ENCODE data around the gene F2. TPM values are rescaled to one million over a fixed set of nuclear protein-coding genes. Genes with fewer than 3 reads are reported as not detected.

F2 gene
- total RNA-seq, 2 donors from 2014 or later: 0.89 to 1.5 TPM

GRCh38 chr11:46719543-46720218, 668 bp downstream of the F2 start:
- H3K27ac ChIP-seq (ENCODE audit: low read depth, low read length): no peak overlapping the region
- H3K9me3 ChIP-seq (ENCODE audit: control insufficient read depth, low read length): no peaks in the 10 kb centered on the region
- H3K4me3 Mint-ChIP-seq: no peak overlapping the region
- no peak for DNase-seq
- no peak overlapping the region for H3K4me3 ChIP-seq (ENCODE audit: low read length)
- no peaks in the 10 kb centered on the region for H3K4me1 ChIP-seq (ENCODE audit: control insufficient read depth, insufficient read depth, low read length)
- no peaks in the 10 kb centered on the region for H3K27me3 Mint-ChIP-seq (ENCODE audit: insufficient read depth)
- H3K4me1 Mint-ChIP-seq: peaks cover 15% of the 10 kb centered on the region
- 91 to 94% methylated on average over 14 to 25 of the region's 25 CpGs for WGBS, 2 experiments (ENCODE audit: insufficient coverage in 1 of 2, insufficient read length in 1 of 2)
- no peak overlapping the region for H3K9ac ChIP-seq (ENCODE audit: extremely low read depth, low read length, poor library complexity, severe bottlenecking)
- H3K9me3 Mint-ChIP-seq: no peaks in the 10 kb centered on the region
- H3K27ac Mint-ChIP-seq: no peak overlapping the region
- H3K36me3 Mint-ChIP-seq (ENCODE audit: low read depth): no peaks in the 10 kb centered on the region
- H3K36me3 ChIP-seq (ENCODE audit: control insufficient read depth, insufficient read depth, low read length): no peaks in the 10 kb centered on the region
- H3K27me3 ChIP-seq (ENCODE audit: control insufficient read depth, insufficient read depth, low read length, poor library complexity, severe bottlenecking): no peaks in the 10 kb centered on the region
- TF ChIP-seq CTCF (conservative IDR thresholded peaks at IDR 0.05): no peak

GRCh38 chr11:46721286-46721685, 2.3 kb downstream of the F2 start:
- no peaks in the 10 kb centered on the region for H3K9me3 ChIP-seq (ENCODE audit: control insufficient read depth, low read length)
- TF ChIP-seq CTCF (conservative IDR thresholded peaks at IDR 0.05): no peak
- peaks cover 15% of the 10 kb centered on the region for H3K4me1 Mint-ChIP-seq
- H3K27me3 Mint-ChIP-seq (ENCODE audit: insufficient read depth): no peaks in the 10 kb centered on the region
- no peaks in the 10 kb centered on the region for H3K9me3 Mint-ChIP-seq
- H3K4me1 ChIP-seq (ENCODE audit: control insufficient read depth, insufficient read depth, low read length): no peaks in the 10 kb centered on the region
- DNase-seq: no peak
- no peaks in the 10 kb centered on the region for H3K36me3 Mint-ChIP-seq (ENCODE audit: low read depth)
- no peaks in the 10 kb centered on the region for H3K27me3 ChIP-seq (ENCODE audit: control insufficient read depth, insufficient read depth, low read length, poor library complexity, severe bottlenecking)
- H3K4me3 ChIP-seq (ENCODE audit: low read length): no peak overlapping the region
- no peak overlapping the region for H3K4me3 Mint-ChIP-seq
- no peak overlapping the region for H3K27ac ChIP-seq (ENCODE audit: low read depth, low read length)
- 89 to 90% methylated on average over 6 of the region's 6 CpGs for WGBS, 2 experiments (ENCODE audit: insufficient coverage in 1 of 2, insufficient read length in 1 of 2)
- H3K9ac ChIP-seq (ENCODE audit: extremely low read depth, low read length, poor library complexity, severe bottlenecking): no peak overlapping the region
- no peaks in the 10 kb centered on the region for H3K36me3 ChIP-seq (ENCODE audit: control insufficient read depth, insufficient read depth, low read length)
- H3K27ac Mint-ChIP-seq: no peak overlapping the region

GRCh38 chr11:46722566-46723358, 3.7 kb downstream of the F2 start:
- Histone ChIP-seq H3K27me3 (ENCODE audit: control insufficient read depth, insufficient read depth, low read length, poor library complexity, severe bottlenecking) (no peaks in the 10 kb centered on the region), H3K9me3 (ENCODE audit: control insufficient read depth, low read length) (no peaks in the 10 kb centered on the region), H3K36me3 (ENCODE audit: control insufficient read depth, insufficient read depth, low read length) (no peaks in the 10 kb centered on the region), H3K27ac (ENCODE audit: low read depth, low read length) (no peak overlapping the region), H3K4me1 (ENCODE audit: control insufficient read depth, insufficient read depth, low read length) (no peaks in the 10 kb centered on the region), H3K9ac (ENCODE audit: extremely low read depth, low read length, poor library complexity, severe bottlenecking) (no peak overlapping the region), H3K4me3 (ENCODE audit: low read length) (no peak overlapping the region)
- Mint-ChIP-seq H3K27ac (no peak overlapping the region), H3K9me3 (no peaks in the 10 kb centered on the region), H3K4me3 (no peak overlapping the region), H3K4me1 (peaks cover 15% of the 10 kb centered on the region), H3K36me3 (ENCODE audit: low read depth) (no peaks in the 10 kb centered on the region), H3K27me3 (ENCODE audit: insufficient read depth) (no peaks in the 10 kb centered on the region)
- WGBS, 2 experiments (ENCODE audit: insufficient coverage in 1 of 2, insufficient read length in 1 of 2): 91 to 93% methylated on average over 11 of the region's 11 CpGs
- TF ChIP-seq CTCF (conservative IDR thresholded peaks at IDR 0.05): no peak
- DNase-seq: no peak
